ENCODE results near the gene GCLM. TPM values are rescaled to one million over a fixed set of nuclear protein-coding genes. Genes with fewer than 3 reads are reported as not detected.
A peak's percentile ranks its signal among the peaks of the same experiment; 100 is the strongest.

The GCLM gene
- total and polyA plus RNA-seq, 2 donors (not counting 3 experiments of a cell fraction or from before 2014, with no cell fraction given), result 12.3 to 55.9 TPM

DNA sequence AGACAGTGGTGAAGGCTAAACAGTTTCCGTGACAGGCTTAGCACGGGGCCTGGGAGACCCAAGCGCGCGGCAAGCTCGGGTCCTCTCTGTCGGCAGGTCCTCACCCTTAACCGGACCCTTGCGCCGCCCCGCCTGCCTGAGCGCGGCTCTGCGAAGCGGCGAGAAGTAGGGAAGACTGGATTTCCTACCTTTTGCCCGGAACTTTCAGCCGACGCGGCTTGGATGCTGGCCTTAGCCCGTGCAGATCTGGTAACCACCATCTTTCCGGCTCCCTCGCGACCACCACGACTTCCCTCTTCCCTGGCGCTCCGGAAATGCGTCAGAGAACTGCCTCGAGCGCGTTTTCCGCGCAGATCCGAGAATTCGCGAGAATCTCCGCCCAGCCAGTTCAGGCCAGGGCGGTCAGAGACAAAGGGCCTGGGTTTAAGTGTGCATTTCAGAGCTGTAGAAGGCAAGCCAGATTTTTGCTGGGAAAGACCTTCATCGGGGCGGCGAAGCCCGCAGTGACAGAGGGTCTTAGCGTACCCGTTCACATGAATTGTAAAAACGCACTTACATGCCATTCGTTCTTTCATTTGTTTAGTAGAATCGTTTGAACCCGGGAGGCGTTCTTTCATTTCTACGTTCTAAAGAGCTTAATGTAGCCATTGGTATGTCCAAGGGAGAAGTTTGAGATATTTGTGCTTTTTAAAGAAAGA, 30.2 kb downstream of the GCLM start, which contains the start of gene DNTTIP2:
DNTTIP2 (minus strand) TSS at position 318 of the 698 bp plus-strand sequence; CDS start at position 260, 58 bp downstream.
- Histone ChIP-seq H3K4me3 (replicated peaks in 1 of 3; ENCODE audit: insufficient read depth in 1 of 3, low read depth in 1 of 3, low read length in 3 of 3) (peak within 1 kb of the TSS; percentile 68 to 94 (median 71)), H3K27ac (ENCODE audit: insufficient read depth, low read depth, low read length) (peak within 1 kb of the TSS; percentile 79), H3K79me2 (ENCODE audit: control insufficient read depth, insufficient read depth, low read length) (peaks cover 41% of the 10 kb centered on the region), H2AFZ (ENCODE audit: low read depth, low read length) (peak within 1 kb of the TSS; percentile 49), H4K20me1 (replicated peaks; ENCODE audit: control insufficient read depth, extremely low read depth, insufficient read depth, low read length) (no peaks in the 10 kb centered on the region), H3K9ac (replicated peaks; ENCODE audit: extremely low read depth, insufficient read depth, low read length) (peak within 1 kb of the TSS; percentile 97), H3K4me1 (ENCODE audit: control insufficient read depth, extremely low read depth, insufficient read depth, low read length) (peaks cover 30% of the 10 kb centered on the region), H3K36me3 (ENCODE audit: control insufficient read depth in 2 of 2, extremely low read depth in 1 of 2, insufficient read depth in 2 of 2, low read length in 2 of 2) (peaks cover 6 to 22% of the 10 kb centered on the region in 2 experiments), H3K9me3 (replicated peaks; ENCODE audit: control insufficient read depth, insufficient read depth, low read length) (no peaks in the 10 kb centered on the region), H3K27me3 (ENCODE audit: control insufficient read depth in 2 of 2, insufficient read depth in 2 of 2, low read length in 2 of 2) (no peaks in the 10 kb centered on the region), H3K4me2 (ENCODE audit: insufficient read depth, low read length) (peak within 1 kb of the TSS; percentile 84), H3K9me1 (replicated peaks; ENCODE audit: control insufficient read depth, extremely low read depth, insufficient read depth, low read length) (no peaks in the 10 kb centered on the region)
- TSS peak; percentile 96 for BruUV-seq (replicated peaks)
- ChIA-PET CTCF (interaction anchor here (0.8 to 1.6 kb wide), 5 partner anchors 14 to 457 kb away, joined by 3 to 10 read pairs (median 4); partner anchors contain the start of gene GCLM), POLR2A (interaction anchor here (0.6 to 0.8 kb wide), 2 partner anchors 26 to 453 kb away, joined by 3 read pairs; no protein-coding TSS in a partner anchor)
- FAIRE-seq, result peak; percentile 93
- dilution Hi-C loops (cut with MboI; ENCODE audit: extremely low pct_ligation_motif_present, low sequenced_read_pairs) (no loop called here), intact Hi-C loops (cut with micrococcal nuclease) (no loop called here)
- TF ChIP-seq FOS (IDR thresholded peaks at IDR 0.05; ENCODE audit: borderline replicate concordance, insufficient read depth, low read length) (no peak), JUN (IDR thresholded peaks at IDR 0.05; ENCODE audit: borderline replicate concordance, insufficient read depth, insufficient read length, low read depth) (no peak), POLR2AphosphoS5 (IDR thresholded peaks at IDR 0.05; ENCODE audit: insufficient read depth, low read depth, low read length) (peak; percentile 90), MYC (IDR thresholded peaks at IDR 0.05; ENCODE audit: low read depth, low read length) (no peak), GATA2 (IDR thresholded peaks at IDR 0.05; ENCODE audit: insufficient read depth, insufficient read length, low read depth, low read length) (no peak), EZH2 (IDR thresholded peaks at IDR 0.05; ENCODE audit: borderline replicate concordance, low read depth, low read length, severe bottlenecking) (no peak), POLR2A (IDR thresholded peaks at IDR 0.05; ENCODE audit: low read depth, low read length) (peak; percentile 90)
- TF ChIP-seq, protein P1, sequence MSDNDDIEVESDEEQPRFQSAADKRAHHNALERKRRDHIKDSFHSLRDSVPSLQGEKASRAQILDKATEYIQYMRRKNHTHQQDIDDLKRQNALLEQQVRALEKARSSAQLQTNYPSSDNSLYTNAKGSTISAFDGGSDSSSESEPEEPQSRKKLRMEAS (IDR thresholded peaks at IDR 0.05; ENCODE audit: insufficient read depth, insufficient read length), result no peak
- TF ChIP-seq, protein P2, sequence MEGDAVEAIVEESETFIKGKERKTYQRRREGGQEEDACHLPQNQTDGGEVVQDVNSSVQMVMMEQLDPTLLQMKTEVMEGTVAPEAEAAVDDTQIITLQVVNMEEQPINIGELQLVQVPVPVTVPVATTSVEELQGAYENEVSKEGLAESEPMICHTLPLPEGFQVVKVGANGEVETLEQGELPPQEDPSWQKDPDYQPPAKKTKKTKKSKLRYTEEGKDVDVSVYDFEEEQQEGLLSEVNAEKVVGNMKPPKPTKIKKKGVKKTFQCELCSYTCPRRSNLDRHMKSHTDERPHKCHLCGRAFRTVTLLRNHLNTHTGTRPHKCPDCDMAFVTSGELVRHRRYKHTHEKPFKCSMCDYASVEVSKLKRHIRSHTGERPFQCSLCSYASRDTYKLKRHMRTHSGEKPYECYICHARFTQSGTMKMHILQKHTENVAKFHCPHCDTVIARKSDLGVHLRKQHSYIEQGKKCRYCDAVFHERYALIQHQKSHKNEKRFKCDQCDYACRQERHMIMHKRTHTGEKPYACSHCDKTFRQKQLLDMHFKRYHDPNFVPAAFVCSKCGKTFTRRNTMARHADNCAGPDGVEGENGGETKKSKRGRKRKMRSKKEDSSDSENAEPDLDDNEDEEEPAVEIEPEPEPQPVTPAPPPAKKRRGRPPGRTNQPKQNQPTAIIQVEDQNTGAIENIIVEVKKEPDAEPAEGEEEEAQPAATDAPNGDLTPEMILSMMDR (IDR thresholded peaks at IDR 0.05; ENCODE audit: extremely low read depth in 1 of 2, insufficient read depth in 1 of 2, low read depth in 1 of 2, low read length in 2 of 2), result no peak
- DNase-seq (ENCODE audit: low read depth, low spot score), result peak; percentile 93
